ENCODE results near the gene MEGF11. TPM values are rescaled to one million over a fixed set of nuclear protein-coding genes. Genes with fewer than 3 reads are reported as not detected.

MEGF11 gene
- total RNA-seq, 1 donor, result under 0.01 TPM

DNA sequence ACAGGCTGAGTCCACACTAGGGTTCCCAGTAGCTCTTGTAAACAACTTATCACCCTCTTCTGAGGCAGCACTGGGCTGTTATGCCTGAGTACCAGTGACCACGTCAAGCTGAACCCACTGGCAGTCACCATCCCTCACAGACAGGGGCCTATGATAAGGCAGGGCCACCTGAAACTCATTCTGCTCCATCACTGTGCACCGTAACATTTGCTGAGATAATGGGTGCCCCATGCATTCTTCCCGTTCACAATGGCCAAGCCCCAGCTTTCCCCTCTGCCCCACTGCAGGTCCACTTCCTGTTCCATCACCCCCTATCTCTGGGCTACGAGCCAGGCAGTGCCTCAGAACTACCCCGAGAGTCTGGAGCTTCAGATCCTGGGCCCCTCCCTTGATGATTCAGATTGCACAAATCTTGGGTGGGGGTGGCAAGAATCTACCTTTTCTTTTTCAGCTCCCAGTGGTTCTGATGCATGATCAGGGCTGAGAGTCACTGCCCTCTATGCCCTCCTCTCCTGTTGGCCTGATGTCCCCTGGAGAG is 226.2 kb downstream of the MEGF11 start:
- H3K4me3 ChIP-seq (ENCODE audit: low read depth, low read length), result no peak overlapping the region
- TF ChIP-seq CTCF (IDR thresholded peaks at IDR 0.05; ENCODE audit: insufficient read depth, low read depth, low read length), result no peak
- DNase-seq (ENCODE audit: low read depth), result no peak

GRCh38 chr15:66025972-66026371 is 227.6 kb downstream of the MEGF11 start:
- no peak overlapping the region for H3K4me3 ChIP-seq (ENCODE audit: low read depth, low read length)
- DNase-seq (ENCODE audit: low read depth), result no peak
- TF ChIP-seq CTCF (IDR thresholded peaks at IDR 0.05; ENCODE audit: insufficient read depth, low read depth, low read length), result no peak

GRCh38 chr15:66025015-66025452 is 228.5 kb downstream of the MEGF11 start:
- H3K4me3 ChIP-seq (ENCODE audit: low read depth, low read length), result no peak overlapping the region
- TF ChIP-seq CTCF (IDR thresholded peaks at IDR 0.05; ENCODE audit: insufficient read depth, low read depth, low read length), result no peak
- DNase-seq (ENCODE audit: low read depth), result no peak

DNA sequence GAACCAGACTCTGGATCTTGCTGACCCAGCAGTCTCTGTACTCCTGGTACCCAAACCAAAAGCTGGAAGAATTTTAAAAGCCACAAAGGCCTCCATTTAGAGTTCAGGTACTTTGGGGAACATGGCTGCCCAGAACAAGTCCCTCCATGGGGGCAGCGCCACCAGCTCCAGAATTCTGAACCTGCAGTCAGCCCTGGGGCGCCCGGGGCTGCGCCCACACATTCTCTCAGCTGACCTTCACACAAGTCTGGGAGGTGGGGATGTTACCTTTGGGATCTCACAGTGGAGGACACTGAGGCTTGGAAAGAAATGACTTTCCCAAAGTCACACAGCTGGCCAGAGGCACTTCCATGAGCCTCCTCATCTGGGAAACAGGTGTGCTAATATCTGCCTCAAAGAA is 229.4 kb downstream of the MEGF11 start:
- no peak for TF ChIP-seq CTCF (IDR thresholded peaks at IDR 0.05; ENCODE audit: insufficient read depth, low read depth, low read length)
- no peak for DNase-seq (ENCODE audit: low read depth)

GRCh38 chr15:66023311-66023972 is 230.1 kb downstream of the MEGF11 start:
- TF ChIP-seq CTCF (IDR thresholded peaks at IDR 0.05; ENCODE audit: insufficient read depth, low read depth, low read length), result no peak
- DNase-seq (ENCODE audit: low read depth), result no peak
- no peak overlapping the region for H3K4me3 ChIP-seq (ENCODE audit: low read depth, low read length)

More for the DNA sequence above, 229.4 kb downstream of the MEGF11 start:
- H3K4me3 ChIP-seq (ENCODE audit: low read depth, low read length), result no peak overlapping the region

GRCh38 chr15:66022163-66022525 is 231.4 kb downstream of the MEGF11 start:
- no peak for TF ChIP-seq CTCF (IDR thresholded peaks at IDR 0.05; ENCODE audit: insufficient read depth, low read depth, low read length)
- no peak overlapping the region for H3K4me3 ChIP-seq (ENCODE audit: low read depth, low read length)
- DNase-seq (ENCODE audit: low read depth), result no peak

Measured in fibroblast of villous mesenchyme (primary cell).